ENCODE results near the gene PKP4. TPM values are rescaled to one million over a fixed set of nuclear protein-coding genes. Genes with fewer than 3 reads are reported as not detected.
A peak's percentile ranks its signal among the peaks of the same experiment; 100 is the strongest.

The PKP4 gene
- total and polyA plus RNA-seq, 2 of the 8 experiments (the other 6 are each of a cell fraction or from before 2014, with no cell fraction given), result 48.2 to 88.0 TPM

DNA sequence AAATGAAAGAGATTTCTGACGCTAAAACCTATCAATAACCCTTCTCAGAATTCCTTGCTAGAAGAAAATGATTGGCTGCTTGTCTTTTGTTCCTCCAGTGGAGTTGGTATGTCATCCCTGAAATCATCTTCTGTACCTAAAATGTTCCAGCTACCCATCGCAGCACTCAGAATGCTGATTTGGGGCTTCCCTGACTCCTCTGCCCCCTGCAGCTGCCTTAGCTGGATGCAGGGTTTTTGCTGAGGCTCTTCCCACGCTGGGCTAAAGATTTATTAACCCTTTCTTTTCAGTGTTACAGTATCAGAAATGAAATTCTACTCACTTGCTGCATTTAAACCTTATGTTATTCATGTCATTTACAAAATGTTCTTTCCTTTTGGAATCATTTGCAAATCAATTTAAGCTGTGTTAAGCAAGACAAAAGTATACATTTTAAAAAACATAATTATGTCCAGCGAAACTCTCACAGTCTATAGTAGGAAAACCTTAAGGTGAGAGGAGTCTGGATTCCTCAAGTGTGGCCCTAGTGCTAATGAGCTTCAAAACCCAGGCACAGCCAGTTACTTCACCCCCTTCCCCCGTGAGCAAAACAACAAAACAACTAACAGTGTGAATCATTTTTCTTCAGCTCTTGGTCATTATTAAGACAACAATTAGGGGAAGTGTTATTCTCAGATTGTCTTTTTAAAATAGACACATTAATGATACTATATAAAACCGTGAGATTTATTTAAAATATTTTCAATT is 32.8 kb downstream of the PKP4 start (continued):
- TF ChIP-seq, protein P1, sequence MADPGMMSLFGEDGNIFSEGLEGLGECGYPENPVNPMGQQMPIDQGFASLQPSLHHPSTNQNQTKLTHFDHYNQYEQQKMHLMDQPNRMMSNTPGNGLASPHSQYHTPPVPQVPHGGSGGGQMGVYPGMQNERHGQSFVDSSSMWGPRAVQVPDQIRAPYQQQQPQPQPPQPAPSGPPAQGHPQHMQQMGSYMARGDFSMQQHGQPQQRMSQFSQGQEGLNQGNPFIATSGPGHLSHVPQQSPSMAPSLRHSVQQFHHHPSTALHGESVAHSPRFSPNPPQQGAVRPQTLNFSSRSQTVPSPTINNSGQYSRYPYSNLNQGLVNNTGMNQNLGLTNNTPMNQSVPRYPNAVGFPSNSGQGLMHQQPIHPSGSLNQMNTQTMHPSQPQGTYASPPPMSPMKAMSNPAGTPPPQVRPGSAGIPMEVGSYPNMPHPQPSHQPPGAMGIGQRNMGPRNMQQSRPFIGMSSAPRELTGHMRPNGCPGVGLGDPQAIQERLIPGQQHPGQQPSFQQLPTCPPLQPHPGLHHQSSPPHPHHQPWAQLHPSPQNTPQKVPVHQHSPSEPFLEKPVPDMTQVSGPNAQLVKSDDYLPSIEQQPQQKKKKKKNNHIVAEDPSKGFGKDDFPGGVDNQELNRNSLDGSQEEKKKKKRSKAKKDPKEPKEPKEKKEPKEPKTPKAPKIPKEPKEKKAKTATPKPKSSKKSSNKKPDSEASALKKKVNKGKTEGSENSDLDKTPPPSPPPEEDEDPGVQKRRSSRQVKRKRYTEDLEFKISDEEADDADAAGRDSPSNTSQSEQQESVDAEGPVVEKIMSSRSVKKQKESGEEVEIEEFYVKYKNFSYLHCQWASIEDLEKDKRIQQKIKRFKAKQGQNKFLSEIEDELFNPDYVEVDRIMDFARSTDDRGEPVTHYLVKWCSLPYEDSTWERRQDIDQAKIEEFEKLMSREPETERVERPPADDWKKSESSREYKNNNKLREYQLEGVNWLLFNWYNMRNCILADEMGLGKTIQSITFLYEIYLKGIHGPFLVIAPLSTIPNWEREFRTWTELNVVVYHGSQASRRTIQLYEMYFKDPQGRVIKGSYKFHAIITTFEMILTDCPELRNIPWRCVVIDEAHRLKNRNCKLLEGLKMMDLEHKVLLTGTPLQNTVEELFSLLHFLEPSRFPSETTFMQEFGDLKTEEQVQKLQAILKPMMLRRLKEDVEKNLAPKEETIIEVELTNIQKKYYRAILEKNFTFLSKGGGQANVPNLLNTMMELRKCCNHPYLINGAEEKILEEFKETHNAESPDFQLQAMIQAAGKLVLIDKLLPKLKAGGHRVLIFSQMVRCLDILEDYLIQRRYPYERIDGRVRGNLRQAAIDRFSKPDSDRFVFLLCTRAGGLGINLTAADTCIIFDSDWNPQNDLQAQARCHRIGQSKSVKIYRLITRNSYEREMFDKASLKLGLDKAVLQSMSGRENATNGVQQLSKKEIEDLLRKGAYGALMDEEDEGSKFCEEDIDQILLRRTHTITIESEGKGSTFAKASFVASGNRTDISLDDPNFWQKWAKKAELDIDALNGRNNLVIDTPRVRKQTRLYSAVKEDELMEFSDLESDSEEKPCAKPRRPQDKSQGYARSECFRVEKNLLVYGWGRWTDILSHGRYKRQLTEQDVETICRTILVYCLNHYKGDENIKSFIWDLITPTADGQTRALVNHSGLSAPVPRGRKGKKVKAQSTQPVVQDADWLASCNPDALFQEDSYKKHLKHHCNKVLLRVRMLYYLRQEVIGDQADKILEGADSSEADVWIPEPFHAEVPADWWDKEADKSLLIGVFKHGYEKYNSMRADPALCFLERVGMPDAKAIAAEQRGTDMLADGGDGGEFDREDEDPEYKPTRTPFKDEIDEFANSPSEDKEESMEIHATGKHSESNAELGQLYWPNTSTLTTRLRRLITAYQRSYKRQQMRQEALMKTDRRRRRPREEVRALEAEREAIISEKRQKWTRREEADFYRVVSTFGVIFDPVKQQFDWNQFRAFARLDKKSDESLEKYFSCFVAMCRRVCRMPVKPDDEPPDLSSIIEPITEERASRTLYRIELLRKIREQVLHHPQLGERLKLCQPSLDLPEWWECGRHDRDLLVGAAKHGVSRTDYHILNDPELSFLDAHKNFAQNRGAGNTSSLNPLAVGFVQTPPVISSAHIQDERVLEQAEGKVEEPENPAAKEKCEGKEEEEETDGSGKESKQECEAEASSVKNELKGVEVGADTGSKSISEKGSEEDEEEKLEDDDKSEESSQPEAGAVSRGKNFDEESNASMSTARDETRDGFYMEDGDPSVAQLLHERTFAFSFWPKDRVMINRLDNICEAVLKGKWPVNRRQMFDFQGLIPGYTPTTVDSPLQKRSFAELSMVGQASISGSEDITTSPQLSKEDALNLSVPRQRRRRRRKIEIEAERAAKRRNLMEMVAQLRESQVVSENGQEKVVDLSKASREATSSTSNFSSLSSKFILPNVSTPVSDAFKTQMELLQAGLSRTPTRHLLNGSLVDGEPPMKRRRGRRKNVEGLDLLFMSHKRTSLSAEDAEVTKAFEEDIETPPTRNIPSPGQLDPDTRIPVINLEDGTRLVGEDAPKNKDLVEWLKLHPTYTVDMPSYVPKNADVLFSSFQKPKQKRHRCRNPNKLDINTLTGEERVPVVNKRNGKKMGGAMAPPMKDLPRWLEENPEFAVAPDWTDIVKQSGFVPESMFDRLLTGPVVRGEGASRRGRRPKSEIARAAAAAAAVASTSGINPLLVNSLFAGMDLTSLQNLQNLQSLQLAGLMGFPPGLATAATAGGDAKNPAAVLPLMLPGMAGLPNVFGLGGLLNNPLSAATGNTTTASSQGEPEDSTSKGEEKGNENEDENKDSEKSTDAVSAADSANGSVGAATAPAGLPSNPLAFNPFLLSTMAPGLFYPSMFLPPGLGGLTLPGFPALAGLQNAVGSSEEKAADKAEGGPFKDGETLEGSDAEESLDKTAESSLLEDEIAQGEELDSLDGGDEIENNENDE (IDR thresholded peaks at IDR 0.05; ENCODE audit: insufficient replicate concordance, low read length), result peak; percentile 63
- TF ChIP-seq TAF7 (optimal IDR thresholded peaks at IDR 0.05; ENCODE audit: borderline replicate concordance, low read depth, low read length) (no peak), RBBP5 (IDR thresholded peaks at IDR 0.05; ENCODE audit: borderline replicate concordance, low read depth, low read length) (no peak), RAD21 (IDR thresholded peaks at IDR 0.05 in 1 of 2, conservative IDR thresholded peaks at IDR 0.05 in 1 of 2; ENCODE audit: low read depth in 2 of 2, low read length in 2 of 2) (peak in 1 of 2 experiments; percentile 32; a peak in 2 of 4 replicates), JUN (IDR thresholded peaks at IDR 0.05; ENCODE audit: low read depth, low read length) (no peak), PHF8 (conservative IDR thresholded peaks at IDR 0.05; ENCODE audit: low read depth, low read length) (no peak), MAFK (IDR thresholded peaks at IDR 0.05; ENCODE audit: low read depth, low read length) (no peak)
- TF ChIP-seq, protein P2, sequence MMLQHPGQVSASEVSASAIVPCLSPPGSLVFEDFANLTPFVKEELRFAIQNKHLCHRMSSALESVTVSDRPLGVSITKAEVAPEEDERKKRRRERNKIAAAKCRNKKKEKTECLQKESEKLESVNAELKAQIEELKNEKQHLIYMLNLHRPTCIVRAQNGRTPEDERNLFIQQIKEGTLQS (IDR thresholded peaks at IDR 0.05; ENCODE audit: insufficient read depth, low read depth, low read length), result no peak
